HCT116 (cell line): ENCODE measurements around the gene OR11H7.

Experiments used
- CTCF ChIP-seq, 3 experiments: fragments of 200-600 bp in 1 of 3; sonication (generic) in 1 of 3; IDR thresholded peaks in 2 of 3; conservative IDR thresholded peaks in 1 of 3; 2 replicates each; pipeline ENCODE4 v1.5.1; 2012 to 2017; ENCODE audit warnings: low read depth in 2 of 3, low read length in 2 of 3, antibody characterized with exemption in 1 of 3, borderline replicate concordance in 1 of 3, control low read depth in 1 of 3, mild to moderate bottlenecking in 1 of 3, mixed read lengths in 1 of 3, mixed run types in 1 of 3, moderate library complexity in 1 of 3; ENCODE audit not compliant: insufficient read depth in 1 of 3
- EZH2 ChIP-seq: fragments of 200-600 bp; sonication (generic); IDR thresholded peaks from 2 replicates; pipeline ENCODE4 v1.6.1; 2017; ENCODE audit warnings: antibody characterized with exemption, mixed run types
- MAX ChIP-seq: IDR thresholded peaks from 2 replicates; pipeline ENCODE4 v1.6.1; 2012
- POLR2A ChIP-seq: IDR thresholded peaks from 2 replicates; pipeline ENCODE4 v1.7.0; 2011; ENCODE audit warnings: borderline replicate concordance; ENCODE audit not compliant: insufficient read depth, insufficient read length; ENCODE audit errors: extremely low read depth
- RAD21 ChIP-seq: IDR thresholded peaks from 2 replicates; pipeline ENCODE4 v1.6.1; 2012; ENCODE audit warnings: low read depth, mild to moderate bottlenecking
- REST ChIP-seq: IDR thresholded peaks from 2 replicates; pipeline ENCODE4 v1.6.1; 2012; ENCODE audit warnings: low read depth
- SIN3A ChIP-seq: IDR thresholded peaks from 2 replicates; pipeline ENCODE4 v1.6.1; 2012; ENCODE audit warnings: low read depth
- YY1 ChIP-seq: IDR thresholded peaks from 2 replicates; pipeline ENCODE4 v1.6.1; 2011; ENCODE audit warnings: low read length, low read depth, moderate library complexity, mild to moderate bottlenecking; ENCODE audit not compliant: insufficient replicate concordance; ENCODE audit errors: extremely low read depth
- ZNF274 ChIP-seq: fragments of 200-500 bp; sonication (Bioruptor generic); IDR thresholded peaks from 2 replicates; pipeline ENCODE4 v1.6.1; 2014; ENCODE audit warnings: mild to moderate bottlenecking, low read depth, low read length, inconsistent platforms

- no peak for TF ChIP-seq RAD21
- TF ChIP-seq CTCF (IDR thresholded peaks at IDR 0.05 in 2 of 3, conservative IDR thresholded peaks at IDR 0.05 in 1 of 3; ENCODE audit: borderline replicate concordance in 1 of 3, insufficient read depth in 1 of 3, low read depth in 2 of 3, low read length in 2 of 3), result no peak
- TF ChIP-seq POLR2A, result no peak
- no peak for TF ChIP-seq EZH2
- TF ChIP-seq MAX, result no peak
- no peak for TF ChIP-seq ZNF274
- no peak for TF ChIP-seq REST
- TF ChIP-seq YY1, result no peak
- TF ChIP-seq SIN3A, result no peak
Measured at GRCh38 chr14:20278414-20278813, 49.6 kb downstream of the OR11H7 start.
